OCI-LY3 (cell line): ENCODE data around the gene THRB.
A peak's percentile ranks its signal among the peaks of the same experiment; 100 is the strongest.
"Not testable (repeated sequence)": the region's sequence is repeated elsewhere in the genome, so short reads cannot be mapped to it uniquely, and the experiment has no call there.

Experiments used
- H2AFZ ChIP-seq: fragments of 200-600, 300-600 bp; shearing (Covaris generic); 2 replicates; pipeline ENCODE4 v1.6.0; 2014; ENCODE audit warnings: antibody characterized with exemption, low read depth, low read length
- H3K27ac ChIP-seq: fragments of 200-600, 300-600 bp; sonication (generic); 2 replicates; pipeline ENCODE4 v1.5.1; 2014; ENCODE audit warnings: mild to moderate bottlenecking, low read length, moderate library complexity, mixed read lengths
- H3K27me3 ChIP-seq: fragments of 200-600, 300-600 bp; sonication (generic); 2 replicates; pipeline ENCODE4 v1.6.1; 2014; ENCODE audit warnings: low read depth, low read length, mixed read lengths
- H3K36me3 ChIP-seq: fragments of 200-600, 300-600 bp; sonication (generic); replicated peaks from 2 replicates; pipeline ENCODE3; 2014; ENCODE audit warnings: low read depth, low read length, mixed read lengths
- H3K4me1 ChIP-seq: fragments of 300-600, 200-600 bp; sonication (generic); 2 replicates; pipeline ENCODE4 v1.6.1; 2014; ENCODE audit warnings: low read length, mixed read lengths
- H3K4me2 ChIP-seq: fragments of 200-600, 300-600 bp; sonication (generic); 2 replicates; pipeline ENCODE4 v1.6.1; 2014; ENCODE audit warnings: low read length, mixed read lengths
- H3K4me3 ChIP-seq: fragments of 300-600, 200-600 bp; sonication (generic); 2 replicates; pipeline ENCODE4 v1.5.1; 2014; ENCODE audit warnings: antibody characterized with exemption, mild to moderate bottlenecking, low read length, moderate library complexity
- H3K79me2 ChIP-seq: fragments of 300-600, 200-600 bp; shearing (Covaris generic); 2 replicates; pipeline ENCODE4 v1.6.1; 2014; ENCODE audit warnings: mild to moderate bottlenecking, low read length, mixed read lengths
- H3K9ac ChIP-seq: fragments of 300-600, 200-600 bp; shearing (Covaris generic); 2 replicates; pipeline ENCODE4 v1.6.0; 2014; ENCODE audit warnings: mild to moderate bottlenecking, low read length, moderate library complexity
- H3K9me3 ChIP-seq: fragments of 200-600, 300-600 bp; shearing (Covaris generic); 2 replicates; pipeline ENCODE4 v1.6.1; 2014; ENCODE audit warnings: low read length, mixed read lengths; ENCODE audit not compliant: insufficient read depth
- H4K20me1 ChIP-seq: fragments of 200-600, 300-600 bp; sonication (generic); 2 replicates; pipeline ENCODE4 v1.6.1; 2016; ENCODE audit warnings: low read length, mixed read lengths; ENCODE audit not compliant: insufficient read depth
- EZH2phosphoT487 ChIP-seq: fragments of 200-600 bp; shearing (Covaris generic); IDR thresholded peaks from 2 replicates; pipeline ENCODE4 v1.6.1; 2018; ENCODE audit warnings: antibody characterized with exemption, mixed run types, low read depth
- TF ChIP-seq, protein P1 (sequence below): fragments of 200-600, 300-600 bp; sonication (generic); IDR thresholded peaks from 2 replicates; pipeline ENCODE4 v1.5.1; 2014; ENCODE audit warnings: antibody characterized with exemption, low read length, low read depth

The THRB gene

DNA sequence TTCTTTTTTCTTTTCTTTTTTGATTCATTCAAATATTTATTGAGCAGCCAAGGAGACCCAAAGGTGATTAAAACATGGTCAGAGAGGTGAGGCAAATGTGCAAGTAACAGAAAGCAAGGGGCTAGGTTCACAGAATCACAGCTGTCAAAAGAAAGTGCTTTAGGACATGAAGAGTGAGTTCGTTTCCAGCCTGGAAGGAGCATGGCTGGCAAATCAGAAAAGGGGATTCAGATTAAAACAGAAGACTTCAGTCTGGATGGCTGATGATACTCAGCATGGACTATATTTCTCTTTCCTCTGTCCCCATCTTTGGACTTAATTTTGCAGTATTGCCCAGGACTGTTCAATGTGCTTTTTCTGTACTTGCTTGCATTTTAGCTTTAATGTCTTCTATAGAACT, 398.4 kb downstream of the THRB start:
- H3K27ac ChIP-seq, result no peak overlapping the region

GRCh38 chr3:24094818-24095217, 399.8 kb downstream of the THRB start:
- H3K27me3 ChIP-seq, H4K20me1 ChIP-seq, H3K79me2 ChIP-seq, H3K4me1 ChIP-seq, H3K9me3 ChIP-seq, H3K9ac ChIP-seq, H3K27ac ChIP-seq, H2AFZ ChIP-seq, H3K36me3 ChIP-seq, H3K4me2 ChIP-seq, H3K4me3 ChIP-seq: not testable (repeated sequence)

More for the DNA sequence above, 398.4 kb downstream of the THRB start:
- Histone ChIP-seq H3K9ac (no peak overlapping the region), H3K4me3 (no peak overlapping the region), H2AFZ (no peak overlapping the region), H3K79me2 (no peaks in the 10 kb centered on the region), H3K4me1 (peaks cover 5% of the 10 kb centered on the region; the same call in 1 of the 2 replicates), H3K4me2 (no peak overlapping the region), H4K20me1 (no peaks in the 10 kb centered on the region), H3K27me3 (no peaks in the 10 kb centered on the region), H3K36me3 (no peaks in the 10 kb centered on the region), H3K9me3 (no peaks in the 10 kb centered on the region)
- TF ChIP-seq, protein P1, sequence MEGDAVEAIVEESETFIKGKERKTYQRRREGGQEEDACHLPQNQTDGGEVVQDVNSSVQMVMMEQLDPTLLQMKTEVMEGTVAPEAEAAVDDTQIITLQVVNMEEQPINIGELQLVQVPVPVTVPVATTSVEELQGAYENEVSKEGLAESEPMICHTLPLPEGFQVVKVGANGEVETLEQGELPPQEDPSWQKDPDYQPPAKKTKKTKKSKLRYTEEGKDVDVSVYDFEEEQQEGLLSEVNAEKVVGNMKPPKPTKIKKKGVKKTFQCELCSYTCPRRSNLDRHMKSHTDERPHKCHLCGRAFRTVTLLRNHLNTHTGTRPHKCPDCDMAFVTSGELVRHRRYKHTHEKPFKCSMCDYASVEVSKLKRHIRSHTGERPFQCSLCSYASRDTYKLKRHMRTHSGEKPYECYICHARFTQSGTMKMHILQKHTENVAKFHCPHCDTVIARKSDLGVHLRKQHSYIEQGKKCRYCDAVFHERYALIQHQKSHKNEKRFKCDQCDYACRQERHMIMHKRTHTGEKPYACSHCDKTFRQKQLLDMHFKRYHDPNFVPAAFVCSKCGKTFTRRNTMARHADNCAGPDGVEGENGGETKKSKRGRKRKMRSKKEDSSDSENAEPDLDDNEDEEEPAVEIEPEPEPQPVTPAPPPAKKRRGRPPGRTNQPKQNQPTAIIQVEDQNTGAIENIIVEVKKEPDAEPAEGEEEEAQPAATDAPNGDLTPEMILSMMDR, result no peak
- TF ChIP-seq EZH2phosphoT487, result no peak

- Histone ChIP-seq H3K9me3 (no peaks in the 10 kb centered on the region), H4K20me1 (no peaks in the 10 kb centered on the region), H3K4me1 (no peaks in the 10 kb centered on the region), H2AFZ (no peak overlapping the region), H3K4me3 (no peak overlapping the region), H3K4me2 (no peak overlapping the region), H3K79me2 (no peaks in the 10 kb centered on the region), H3K36me3 (no peaks in the 10 kb centered on the region), H3K9ac (no peak overlapping the region), H3K27me3 (no peaks in the 10 kb centered on the region), H3K27ac (no peak overlapping the region)
- TF ChIP-seq, protein P1, result peak; percentile 62
- no peak for TF ChIP-seq EZH2phosphoT487
Measured at GRCh38 chr3:24088782-24089181, 405.9 kb downstream of the THRB start.

- Histone ChIP-seq H3K4me3 (no peak overlapping the region), H4K20me1 (no peaks in the 10 kb centered on the region), H3K36me3 (no peaks in the 10 kb centered on the region), H3K27ac (no peak overlapping the region), H3K4me1 (no peaks in the 10 kb centered on the region), H3K4me2 (no peak overlapping the region), H2AFZ (no peak overlapping the region), H3K9ac (no peak overlapping the region), H3K79me2 (no peaks in the 10 kb centered on the region), H3K27me3 (no peaks in the 10 kb centered on the region), H3K9me3 (no peaks in the 10 kb centered on the region)
- TF ChIP-seq, protein P1, result no peak
- TF ChIP-seq EZH2phosphoT487, result no peak
Measured at GRCh38 chr3:24087469-24087868, 407.2 kb downstream of the THRB start.
